ENCODE data around the gene CDHR1.
"Not testable (repeated sequence)": the region's sequence is repeated elsewhere in the genome, so short reads cannot be mapped to it uniquely, and the experiment has no call there.

Gene CDHR1

GRCh38 chr10:84160663-84161362, 33.5 kb upstream of the CDHR1 start:
- 46% methylated on average over 6 of the region's 6 CpGs for WGBS
- Histone ChIP-seq H3K9ac (ENCODE audit: low read depth, low read length) (no peak overlapping the region), H3K4me1 (ENCODE audit: insufficient read depth, low read length) (peaks cover 47% of the 10 kb centered on the region), H3K27me3 (ENCODE audit: insufficient read depth, low read length) (no peaks in the 10 kb centered on the region), H3K27ac (ENCODE audit: low read depth, low read length) (no peak overlapping the region; the same call in 1 of the 2 replicates), H3K36me3 (ENCODE audit: insufficient read depth, low read length) (no peaks in the 10 kb centered on the region), H3K4me3 (ENCODE audit: low read length) (no peak overlapping the region), H3K9me3 (ENCODE audit: insufficient read depth, low read depth, low read length) (no peaks in the 10 kb centered on the region)

DNA sequence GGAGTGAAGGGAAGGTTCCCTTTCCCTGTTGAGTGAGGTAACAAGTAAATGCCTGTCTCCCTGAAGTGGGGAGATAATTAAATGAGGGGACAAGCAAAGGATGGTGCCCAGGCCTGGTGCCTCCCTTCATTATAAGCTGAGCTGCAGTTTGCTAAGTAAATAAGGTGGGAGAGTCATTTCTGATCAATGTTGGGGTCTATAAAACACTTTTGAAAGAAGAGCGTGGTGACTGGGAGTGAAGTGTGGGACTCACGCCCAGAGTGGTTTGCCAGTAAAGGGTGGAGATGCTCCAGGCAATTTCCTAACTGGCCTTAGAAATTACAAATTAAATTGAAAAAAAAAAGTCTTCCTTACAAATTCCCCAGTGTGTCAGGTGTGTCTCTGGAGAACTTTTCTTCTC, 30.3 kb upstream of the CDHR1 start:
- peaks cover 45% of the 10 kb centered on the region for H3K4me1 ChIP-seq (ENCODE audit: insufficient read depth, low read length)
- H3K9me3 ChIP-seq (ENCODE audit: insufficient read depth, low read depth, low read length): no peaks in the 10 kb centered on the region
- no peaks in the 10 kb centered on the region for H3K36me3 ChIP-seq (ENCODE audit: insufficient read depth, low read length)
- no peak overlapping the region for H3K9ac ChIP-seq (ENCODE audit: low read depth, low read length)
- no peak overlapping the region for H3K4me3 ChIP-seq (ENCODE audit: low read length)
- WGBS: 65% methylated on average over 2 of the region's 2 CpGs
- H3K27me3 ChIP-seq (ENCODE audit: insufficient read depth, low read length): no peaks in the 10 kb centered on the region
- no peak overlapping the region for H3K27ac ChIP-seq (ENCODE audit: low read depth, low read length)

DNA sequence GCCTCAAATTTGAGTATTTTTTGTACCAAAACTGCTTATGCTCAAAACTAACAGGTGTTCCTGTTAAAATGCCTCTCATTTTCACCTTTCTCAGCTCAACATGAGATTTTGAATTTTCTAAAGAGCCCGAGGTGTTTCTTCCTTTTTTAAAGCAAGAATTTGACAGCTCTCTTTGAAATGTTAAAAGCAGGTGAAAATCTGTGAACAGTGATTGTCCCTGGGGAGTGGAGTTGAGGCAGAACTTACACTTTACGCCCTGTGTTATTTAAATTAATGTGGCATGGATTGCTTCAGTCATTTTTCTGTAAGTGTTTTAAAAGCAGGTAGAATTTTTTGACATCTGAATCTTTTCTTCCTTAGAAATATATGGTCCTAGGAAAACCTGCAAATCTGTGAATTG, 29.9 kb upstream of the CDHR1 start:
- no peak overlapping the region for H3K27ac ChIP-seq (ENCODE audit: low read depth, low read length)
- WGBS: 20% methylated on average over 2 of the region's 2 CpGs
- no peaks in the 10 kb centered on the region for H3K27me3 ChIP-seq (ENCODE audit: insufficient read depth, low read length)
- H3K4me1 ChIP-seq (ENCODE audit: insufficient read depth, low read length): peaks cover 40% of the 10 kb centered on the region
- no peaks in the 10 kb centered on the region for H3K36me3 ChIP-seq (ENCODE audit: insufficient read depth, low read length)
- no peak overlapping the region for H3K9ac ChIP-seq (ENCODE audit: low read depth, low read length)
- H3K9me3 ChIP-seq (ENCODE audit: insufficient read depth, low read depth, low read length): no peaks in the 10 kb centered on the region
- no peak overlapping the region for H3K4me3 ChIP-seq (ENCODE audit: low read length)

DNA sequence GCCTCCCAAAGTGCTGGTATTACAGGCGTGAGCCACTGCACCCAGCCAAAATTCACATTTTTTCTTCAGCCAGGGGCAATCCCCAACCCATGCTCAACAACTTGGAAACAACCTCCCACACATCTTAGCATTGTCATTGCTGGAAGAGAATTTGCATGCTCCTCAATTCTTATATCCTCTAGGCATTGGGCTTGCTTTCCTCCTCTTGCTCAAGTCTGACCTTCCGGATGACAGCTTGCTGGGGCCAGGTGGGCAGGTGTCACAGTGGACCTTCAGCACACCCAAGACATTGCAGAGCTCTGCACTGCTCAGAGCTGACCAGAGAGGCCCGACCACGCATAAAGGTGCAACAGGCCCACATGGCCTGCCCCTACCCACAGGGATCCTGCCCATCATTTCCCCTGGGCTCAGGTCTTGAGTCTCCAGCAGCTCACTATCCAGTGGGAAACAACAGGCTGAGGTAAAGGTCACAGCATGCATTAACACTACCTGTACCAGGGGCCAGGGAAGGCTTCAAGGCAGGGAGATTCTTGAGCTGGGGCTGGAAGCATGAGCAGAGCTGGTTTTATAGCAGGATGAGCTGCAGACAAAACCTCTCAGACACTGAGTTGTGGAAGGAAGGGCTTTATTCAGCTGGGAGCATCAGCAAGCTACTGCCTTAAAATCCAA, 27.6 kb upstream of the CDHR1 start:
- Histone ChIP-seq H3K36me3 (ENCODE audit: insufficient read depth, low read length) (no peaks in the 10 kb centered on the region), H3K4me3 (ENCODE audit: low read length) (no peak overlapping the region), H3K27ac (ENCODE audit: low read depth, low read length) (no peak overlapping the region), H3K27me3 (ENCODE audit: insufficient read depth, low read length) (no peaks in the 10 kb centered on the region), H3K9ac (ENCODE audit: low read depth, low read length) (no peak overlapping the region), H3K9me3 (ENCODE audit: insufficient read depth, low read depth, low read length) (no peaks in the 10 kb centered on the region), H3K4me1 (ENCODE audit: insufficient read depth, low read length) (peaks cover 23% of the 10 kb centered on the region)
- WGBS: 91% methylated on average over 4 of the region's 4 CpGs

GRCh38 chr10:84167289-84167653, 27.1 kb upstream of the CDHR1 start:
- WGBS: 100% methylated on average over 2 of the region's 2 CpGs
- H3K36me3 ChIP-seq (ENCODE audit: insufficient read depth, low read length); H3K27me3 ChIP-seq (ENCODE audit: insufficient read depth, low read length); H3K9ac ChIP-seq (ENCODE audit: low read depth, low read length); H3K27ac ChIP-seq (ENCODE audit: low read depth, low read length); H3K4me3 ChIP-seq (ENCODE audit: low read length); H3K9me3 ChIP-seq (ENCODE audit: insufficient read depth, low read depth, low read length): not testable (repeated sequence)
- peaks cover 23% of the 10 kb centered on the region for H3K4me1 ChIP-seq (ENCODE audit: insufficient read depth, low read length)

DNA sequence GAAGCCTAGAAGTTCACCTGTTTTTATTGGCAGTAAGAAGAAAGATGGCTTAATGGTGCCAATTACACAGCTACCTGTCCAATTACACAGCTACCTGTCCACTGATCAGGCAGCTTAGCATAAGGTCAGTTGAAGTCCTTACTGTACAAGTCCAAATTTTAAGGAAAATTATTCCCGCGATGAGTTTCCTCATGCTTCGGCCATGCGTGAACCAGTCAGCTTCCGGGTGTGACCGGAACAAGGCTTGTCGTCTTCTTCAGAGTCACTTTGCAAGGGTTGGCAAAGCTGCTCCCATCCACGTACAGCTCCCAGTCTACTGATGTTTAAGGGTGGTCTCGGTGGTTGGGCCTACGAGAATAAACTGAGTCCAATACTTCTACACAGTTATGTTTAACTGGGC, 26.0 kb upstream of the CDHR1 start:
- WGBS: 96% methylated on average over 10 of the region's 10 CpGs
- H3K27me3 ChIP-seq (ENCODE audit: insufficient read depth, low read length); H3K27ac ChIP-seq (ENCODE audit: low read depth, low read length); H3K4me3 ChIP-seq (ENCODE audit: low read length); H3K9me3 ChIP-seq (ENCODE audit: insufficient read depth, low read depth, low read length); H3K9ac ChIP-seq (ENCODE audit: low read depth, low read length); H3K36me3 ChIP-seq (ENCODE audit: insufficient read depth, low read length): not testable (repeated sequence)
- H3K4me1 ChIP-seq (ENCODE audit: insufficient read depth, low read length): peaks cover 15% of the 10 kb centered on the region

- not testable (repeated sequence) for H3K9ac ChIP-seq (ENCODE audit: low read depth, low read length); H3K4me1 ChIP-seq (ENCODE audit: insufficient read depth, low read length); H3K9me3 ChIP-seq (ENCODE audit: insufficient read depth, low read depth, low read length); H3K36me3 ChIP-seq (ENCODE audit: insufficient read depth, low read length); H3K27me3 ChIP-seq (ENCODE audit: insufficient read depth, low read length); H3K4me3 ChIP-seq (ENCODE audit: low read length); H3K27ac ChIP-seq (ENCODE audit: low read depth, low read length)
- 98% methylated on average over 2 of the region's 2 CpGs for WGBS
Observed at GRCh38 chr10:84171237-84171636, 23.1 kb upstream of the CDHR1 start.

DNA sequence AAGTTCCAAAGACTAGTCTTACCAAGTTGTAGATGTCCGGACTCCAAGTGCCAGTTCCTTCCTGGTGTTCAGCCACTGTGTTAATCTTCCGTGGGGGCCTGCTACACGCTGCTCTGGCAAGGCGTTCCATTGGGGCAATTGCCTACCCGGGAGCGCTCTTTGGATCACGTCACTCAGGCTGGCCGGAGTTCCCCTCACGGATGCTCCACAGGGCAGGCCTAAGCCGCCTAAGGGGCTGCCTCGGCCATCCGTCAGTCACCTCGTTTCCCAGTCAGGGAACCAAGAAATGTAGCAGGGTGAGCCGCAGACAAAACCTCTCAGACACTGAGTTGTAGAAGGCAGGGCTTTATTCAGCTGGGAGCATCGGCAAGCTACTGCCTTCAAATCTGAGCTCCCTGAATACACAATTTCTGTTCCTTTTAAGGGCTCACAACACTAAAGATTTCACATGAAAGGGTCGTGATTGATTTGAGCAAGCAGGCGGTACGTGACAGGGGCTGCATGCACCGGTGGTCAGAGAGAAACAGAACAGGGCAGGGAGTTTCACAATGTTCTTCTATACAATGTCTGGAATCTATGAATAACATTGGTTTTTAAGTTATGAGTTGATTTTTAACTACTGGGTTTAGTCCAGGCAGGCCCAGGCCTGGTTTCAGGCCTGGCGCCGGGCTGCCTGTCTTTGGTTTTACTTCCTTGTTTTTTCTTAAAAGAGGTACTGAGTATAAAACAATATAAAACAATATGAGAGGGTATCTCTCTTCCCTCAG, 22.5 kb upstream of the CDHR1 start:
- 92% methylated on average over 18 of the region's 21 CpGs for WGBS
- H3K36me3 ChIP-seq (ENCODE audit: insufficient read depth, low read length); H3K4me3 ChIP-seq (ENCODE audit: low read length); H3K4me1 ChIP-seq (ENCODE audit: insufficient read depth, low read length); H3K9ac ChIP-seq (ENCODE audit: low read depth, low read length); H3K27ac ChIP-seq (ENCODE audit: low read depth, low read length); H3K9me3 ChIP-seq (ENCODE audit: insufficient read depth, low read depth, low read length); H3K27me3 ChIP-seq (ENCODE audit: insufficient read depth, low read length): not testable (repeated sequence)

DNA sequence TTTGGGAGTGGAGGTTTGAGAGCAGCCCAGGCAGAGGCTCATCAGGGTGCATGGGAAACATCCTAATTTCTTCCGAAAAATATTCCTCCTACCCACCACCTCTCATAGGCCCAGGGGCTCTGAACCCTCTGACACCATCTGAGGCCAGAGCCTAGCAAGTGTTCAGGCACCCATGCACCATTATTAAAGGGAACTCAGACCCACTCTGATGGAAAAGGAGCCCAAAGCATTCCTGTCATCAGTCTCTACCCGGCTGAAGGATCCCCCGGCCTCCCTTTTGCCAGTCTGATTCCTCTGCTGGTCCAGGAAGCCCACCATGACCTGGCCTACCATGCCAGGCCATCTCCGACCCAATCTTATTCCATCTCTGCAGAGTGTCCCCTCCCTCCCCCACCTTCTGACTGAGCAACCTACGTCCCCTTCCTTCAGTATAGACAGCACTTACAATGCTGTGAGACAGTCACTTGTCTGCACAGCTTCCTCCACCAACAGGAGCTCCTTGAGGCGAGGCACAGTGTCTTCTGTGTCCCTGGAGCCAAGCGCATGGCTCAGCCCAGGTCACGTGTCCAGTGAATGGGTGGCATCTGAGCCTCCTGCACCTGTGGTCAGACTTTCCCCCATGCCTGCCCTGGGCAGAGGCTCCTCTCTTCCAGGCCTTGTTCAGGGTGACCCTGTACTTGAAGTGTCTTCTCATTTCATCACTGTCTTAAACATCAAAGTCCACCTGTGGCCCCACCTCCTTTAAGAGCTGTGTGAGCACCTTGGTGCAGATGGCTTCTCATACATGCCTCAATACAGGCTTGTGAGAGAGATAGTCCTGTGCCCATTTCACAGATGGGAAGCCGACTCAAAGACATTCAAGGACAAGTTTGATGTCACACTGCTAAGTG, 21.6 kb upstream of the CDHR1 start:
- no peak overlapping the region for H3K4me3 ChIP-seq (ENCODE audit: low read length)
- H3K27me3 ChIP-seq (ENCODE audit: insufficient read depth, low read length): no peaks in the 10 kb centered on the region
- no peaks in the 10 kb centered on the region for H3K4me1 ChIP-seq (ENCODE audit: insufficient read depth, low read length)
- 92% methylated on average over 9 of the region's 9 CpGs for WGBS
- no peak overlapping the region for H3K9ac ChIP-seq (ENCODE audit: low read depth, low read length)
- H3K27ac ChIP-seq (ENCODE audit: low read depth, low read length): no peak overlapping the region
- no peaks in the 10 kb centered on the region for H3K9me3 ChIP-seq (ENCODE audit: insufficient read depth, low read depth, low read length)
- no peaks in the 10 kb centered on the region for H3K36me3 ChIP-seq (ENCODE audit: insufficient read depth, low read length)

GRCh38 chr10:84173501-84173929, 20.8 kb upstream of the CDHR1 start, which contains the start of gene GPR15LG:
Gene GPR15LG (plus strand): TSS chr10:84173801. CDS start chr10:84173852, 51 bp downstream.
- H3K9me3 ChIP-seq (ENCODE audit: insufficient read depth, low read depth, low read length): no peaks in the 10 kb centered on the region
- no peak within 1 kb of the TSS for H3K9ac ChIP-seq (ENCODE audit: low read depth, low read length)
- no peak within 1 kb of the TSS for H3K27ac ChIP-seq (ENCODE audit: low read depth, low read length)
- no peaks in the 10 kb centered on the region for H3K36me3 ChIP-seq (ENCODE audit: insufficient read depth, low read length)
- 89% methylated on average over 2 of the region's 2 CpGs for WGBS
- no peaks in the 10 kb centered on the region for H3K27me3 ChIP-seq (ENCODE audit: insufficient read depth, low read length)
- no peak within 1 kb of the TSS for H3K4me3 ChIP-seq (ENCODE audit: low read length)
- H3K4me1 ChIP-seq (ENCODE audit: insufficient read depth, low read length): no peaks in the 10 kb centered on the region

All from HUES64 (cell line).